Calu3 (cell line): ENCODE data around the gene GABRA6. TPM values are rescaled to one million over a fixed set of nuclear protein-coding genes. Genes with fewer than 3 reads are reported as not detected.

Source experiments
- BruUV-seq: library from RNA; stranded (reverse); fragments of 400-500 nt; replicated peaks from 2 replicates; lab custom pipeline; 2021; lab: Mats Ljungman, UMichigan
- CTCF ChIA-PET: fragments of 300-600 bp; sonication (Branson Sonifier 250); formaldehyde crosslinking; loops from one replicate; lab custom pipeline; 2022; ENCODE audit warnings: antibody characterized with exemption; lab: Charles Lee
- DNase-seq: peaks from one replicate; pipeline ENCODE4 v3.0.0; 2022
- H3K27ac Mint-ChIP-seq: one replicate; pipeline ENCODE4 v1.8.0; 2022; ENCODE audit warnings: mixed read lengths; ENCODE audit not compliant: unreplicated experiment
- H3K27me3 Mint-ChIP-seq: one replicate; pipeline ENCODE4 v1.8.0; 2022; ENCODE audit warnings: mixed read lengths; ENCODE audit not compliant: unreplicated experiment
- H3K36me3 Mint-ChIP-seq: one replicate; pipeline ENCODE4 v1.8.0; 2022; ENCODE audit warnings: mild to moderate bottlenecking, moderate library complexity, mixed read lengths; ENCODE audit not compliant: insufficient read depth, unreplicated experiment
- H3K4me1 Mint-ChIP-seq: one replicate; pipeline ENCODE4 v1.8.0; 2022; ENCODE audit warnings: mild to moderate bottlenecking, low read depth, mixed read lengths; ENCODE audit not compliant: unreplicated experiment
- H3K4me3 Mint-ChIP-seq: one replicate; pipeline ENCODE4 v1.8.0; 2022; ENCODE audit warnings: mild to moderate bottlenecking, low read depth, moderate library complexity, mixed read lengths; ENCODE audit not compliant: unreplicated experiment
- H3K9me3 Mint-ChIP-seq: one replicate; pipeline ENCODE4 v1.8.0; 2022; ENCODE audit warnings: low read depth, mixed read lengths; ENCODE audit not compliant: unreplicated experiment
- CTCF ChIP-seq: fragments of 200-600 bp; IDR thresholded peaks from one replicate; pipeline ENCODE4 v1.8.0; 2022; ENCODE audit warnings: antibody characterized with exemption; ENCODE audit not compliant: unreplicated experiment
- intact Hi-C: fragments of 100-400 bp; cut with micrococcal nuclease; formaldehyde crosslinking; loops from one replicate; pipeline ENCODE4 v1.10.0; 2022; ENCODE audit not compliant: unreplicated experiment
- total RNA-seq: library from RNA; stranded (reverse); gene quantifications from 2 replicates; pipeline ENCODE4 v1.2.3, GENCODE V29; 2022

The GABRA6 gene
- total RNA-seq, 1 experiment from 2014 or later, result not detected

- BruUV-seq, result no TSS peak
- CTCF ChIA-PET, result no interaction called here
- no peaks in the 10 kb centered on the region for H3K36me3 Mint-ChIP-seq
- TF ChIP-seq CTCF, result no peak
- no peak overlapping the region for H3K27ac Mint-ChIP-seq
- H3K4me1 Mint-ChIP-seq, result no peaks in the 10 kb centered on the region
- no peaks in the 10 kb centered on the region for H3K27me3 Mint-ChIP-seq
- H3K4me3 Mint-ChIP-seq, result no peak overlapping the region
- intact Hi-C loops, result no loop called here
- H3K9me3 Mint-ChIP-seq, result peaks cover 6% of the 10 kb centered on the region
- no peak for DNase-seq
These were observed 27.5 kb downstream of the GABRA6 start for GRCh38 chr5:161713042-161713441.

- Mint-ChIP-seq H3K4me3 (no peak overlapping the region), H3K9me3 (peaks cover 11% of the 10 kb centered on the region), H3K36me3 (no peaks in the 10 kb centered on the region), H3K27ac (no peak overlapping the region), H3K4me1 (no peaks in the 10 kb centered on the region), H3K27me3 (no peaks in the 10 kb centered on the region)
- CTCF ChIA-PET, result no interaction called here
- TF ChIP-seq CTCF, result no peak
- DNase-seq, result no peak
- no TSS peak for BruUV-seq
- intact Hi-C loops, result no loop called here
These were observed 33.6 kb downstream of the GABRA6 start for GRCh38 chr5:161719157-161719556.

GRCh38 chr5:161720460-161720859 lies 34.9 kb downstream of the GABRA6 start:
- no peak for TF ChIP-seq CTCF
- CTCF ChIA-PET, result no interaction called here
- no peaks in the 10 kb centered on the region for H3K4me1 Mint-ChIP-seq
- H3K27ac Mint-ChIP-seq, result no peak overlapping the region
- intact Hi-C loops, result no loop called here
- DNase-seq, result no peak
- H3K36me3 Mint-ChIP-seq, result no peaks in the 10 kb centered on the region
- H3K27me3 Mint-ChIP-seq, result no peaks in the 10 kb centered on the region
- H3K9me3 Mint-ChIP-seq, result peaks cover 17% of the 10 kb centered on the region
- no TSS peak for BruUV-seq
- no peak overlapping the region for H3K4me3 Mint-ChIP-seq

- no peak overlapping the region for H3K4me3 Mint-ChIP-seq
- H3K36me3 Mint-ChIP-seq, result no peaks in the 10 kb centered on the region
- no TSS peak for BruUV-seq
- no peak for TF ChIP-seq CTCF
- no peak for DNase-seq
- no peak overlapping the region for H3K27ac Mint-ChIP-seq
- peaks cover 22% of the 10 kb centered on the region for H3K9me3 Mint-ChIP-seq
- no peaks in the 10 kb centered on the region for H3K4me1 Mint-ChIP-seq
- CTCF ChIA-PET, result no interaction called here
- intact Hi-C loops, result no loop called here
- no peaks in the 10 kb centered on the region for H3K27me3 Mint-ChIP-seq
These were observed 49.2 kb downstream of the GABRA6 start for GRCh38 chr5:161734741-161735140.

GRCh38 chr5:161740433-161740832 lies 54.9 kb downstream of the GABRA6 start:
- BruUV-seq, result no TSS peak
- Mint-ChIP-seq H3K27ac (no peak overlapping the region), H3K9me3 (peaks cover 27% of the 10 kb centered on the region), H3K36me3 (no peaks in the 10 kb centered on the region), H3K4me3 (no peak overlapping the region), H3K4me1 (no peaks in the 10 kb centered on the region), H3K27me3 (no peaks in the 10 kb centered on the region)
- intact Hi-C loops, result no loop called here
- CTCF ChIA-PET, result no interaction called here
- no peak for TF ChIP-seq CTCF
- no peak for DNase-seq
